Left colon (tissue), 2 donors: ENCODE measurements around the gene HPGD. TPM values are rescaled to one million over a fixed set of nuclear protein-coding genes. Genes with fewer than 3 reads are reported as not detected.
"Not testable (repeated sequence)": the region's sequence is repeated elsewhere in the genome, so short reads cannot be mapped to it uniquely, and the experiment has no call there.

ENCODE experiments used
- ATAC-seq: fragments of 200-7000 bp; cut with Tn5 transposase; one replicate; pipeline ENCODE4 v1.9.1; 2020; ENCODE audit warnings: mild to moderate bottlenecking, moderate library complexity
- DNase-seq, 2 donors: peaks; one replicate each; pipeline ENCODE4 v3.0.0-alpha.2; 2020
- intact Hi-C, 2 donors: fragments of 100-400 bp; cut with DNase I in 1 of 2; cut with micrococcal nuclease in 1 of 2; formaldehyde crosslinking; loops; one replicate each; pipeline versions ENCODE4 v1.11.2 to v1.14.0; 2022; cut with DNase I, micrococcal nuclease
- total RNA-seq, 2 donors: library from RNA; stranded (reverse); fragmentation: NEBNext Ultra II Directional; extraction: Animal tissue kit (Norgen Biotek cat#: 25700); gene quantifications; one replicate each; pipeline ENCODE4 v1.2.1, GENCODE V29; 2021
- donor health status: DM: no; HTN: no; CAD: no.
- donor health status: DM: yes; HTN: yes; CAD: no.

HPGD gene
- total RNA-seq, 2 donors from 2014 or later: 205 to 208 TPM

- intact Hi-C loops: no loop called here
- ATAC-seq (no peak), DNase-seq (no peak)
These were observed 28.1 kb downstream of the HPGD start for GRCh38 chr4:174494146-174494545.

- intact Hi-C loops: no loop called here
- DNase-seq (no peak), ATAC-seq (no peak)
These were observed 31.8 kb downstream of the HPGD start for GRCh38 chr4:174490451-174490961.

DNA sequence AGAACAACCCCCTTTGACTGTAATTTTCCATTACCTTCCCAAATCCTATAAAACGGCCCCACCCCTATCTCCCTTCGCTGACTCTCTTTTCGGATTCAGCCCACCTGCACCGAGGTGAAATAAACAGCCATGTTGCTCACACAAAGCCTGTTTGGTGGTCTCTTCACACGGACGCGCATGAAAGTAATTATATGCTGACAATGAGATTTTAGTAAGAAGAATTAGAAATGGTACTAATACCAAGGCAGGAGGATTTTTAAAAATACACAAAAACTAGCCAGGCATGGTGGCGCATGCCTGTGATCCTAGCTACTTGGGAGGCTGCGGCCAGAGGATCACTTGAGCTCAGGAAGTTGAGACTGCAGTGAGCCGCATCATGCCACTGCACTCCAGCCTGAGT is 33.9 kb downstream of the HPGD start:
- intact Hi-C loops, DNase-seq, ATAC-seq: not testable (repeated sequence)

DNA sequence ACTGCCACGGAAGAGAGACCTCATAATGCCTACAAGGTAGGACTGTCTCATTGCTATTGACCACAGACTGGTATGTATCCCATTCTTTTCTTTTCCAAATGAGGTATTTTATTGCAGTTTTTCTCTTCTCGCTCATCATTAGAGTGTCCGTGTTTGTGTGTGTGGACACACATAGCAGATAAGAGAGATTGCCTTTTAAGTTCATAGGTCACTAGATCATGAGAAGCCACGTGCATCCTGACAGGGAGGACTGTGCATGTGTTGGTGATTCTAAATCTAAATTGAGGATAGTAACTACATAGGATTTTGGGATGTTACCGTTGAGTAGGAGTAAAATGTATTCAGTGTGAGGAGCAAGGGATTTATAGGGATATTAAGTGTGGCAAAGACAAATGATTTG is 37.3 kb downstream of the HPGD start:
- no peak for DNase-seq
- intact Hi-C loops: no loop called here
- no peak for ATAC-seq

DNA sequence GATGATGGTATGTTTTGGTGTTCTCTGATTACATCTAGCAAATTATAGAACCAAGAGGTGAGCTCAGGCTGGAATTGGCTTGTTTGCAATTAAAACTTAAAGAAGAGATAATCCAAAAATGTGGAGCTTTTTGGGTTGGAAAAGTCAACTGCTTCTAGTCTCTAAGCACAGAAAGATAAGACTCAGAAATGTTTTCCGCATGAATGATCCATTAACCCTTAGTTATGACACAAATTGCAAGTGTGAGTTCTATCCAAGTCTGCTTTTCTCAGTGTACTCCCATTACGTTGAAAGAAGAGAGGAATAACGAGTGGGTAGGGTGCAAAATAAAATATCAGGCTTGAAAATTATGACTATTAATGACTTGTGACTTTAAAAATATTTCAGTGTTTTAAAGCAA is 38.5 kb downstream of the HPGD start:
- DNase-seq (no peak), ATAC-seq (no peak)
- intact Hi-C loops: no loop called here

DNA sequence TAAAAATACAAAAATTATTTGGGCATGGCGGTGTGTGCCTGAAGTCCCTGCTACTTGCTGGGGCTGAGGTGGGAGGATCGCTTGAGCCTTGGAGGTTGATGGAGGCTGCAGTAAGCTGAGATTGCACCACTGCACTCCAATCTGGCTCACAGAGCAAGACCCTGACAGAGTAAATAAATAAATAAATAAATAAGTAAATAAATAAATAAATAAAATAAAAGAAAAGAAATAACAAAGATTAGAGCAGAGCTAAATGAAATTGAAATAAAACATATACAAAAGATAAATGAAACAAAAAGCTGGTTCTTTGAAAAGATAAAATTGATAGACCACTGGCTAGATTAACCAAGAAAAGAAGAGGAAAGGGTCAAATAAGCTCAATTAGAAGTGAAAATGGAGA is 43.1 kb downstream of the HPGD start:
- DNase-seq (no peak), ATAC-seq (no peak)
- intact Hi-C loops: no loop called here

- intact Hi-C loops: no loop called here
- ATAC-seq (no peak), DNase-seq (no peak)
These were observed 46.8 kb downstream of the HPGD start for GRCh38 chr4:174475528-174475927.

- DNase-seq: peak in 1 of 2 donors; percentile 36
- peak; percentile 32 for ATAC-seq
- intact Hi-C loops: no loop called here
These were observed 47.7 kb downstream of the HPGD start for GRCh38 chr4:174474457-174475075.

DNA sequence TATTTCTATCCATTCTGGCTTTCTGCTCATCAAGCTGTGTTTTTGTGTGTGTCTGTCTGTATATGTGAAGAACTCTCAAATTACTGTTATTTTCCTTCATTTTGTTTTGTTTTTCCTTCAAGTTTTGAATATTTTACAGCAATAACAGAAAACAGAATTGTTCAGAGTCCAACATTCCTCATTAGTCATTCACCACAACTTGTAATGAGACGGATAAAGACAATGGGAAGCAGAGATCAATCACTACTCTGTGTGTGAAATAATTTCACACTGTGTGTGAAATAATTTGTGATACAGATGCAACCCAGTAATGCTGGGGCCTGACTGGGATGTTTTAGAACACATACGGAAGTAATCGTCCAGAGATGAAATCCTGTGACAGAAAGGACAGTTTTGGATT is 55.2 kb downstream of the HPGD start:
- ATAC-seq: no peak
- intact Hi-C loops: no loop called here
- no peak for DNase-seq

DNA sequence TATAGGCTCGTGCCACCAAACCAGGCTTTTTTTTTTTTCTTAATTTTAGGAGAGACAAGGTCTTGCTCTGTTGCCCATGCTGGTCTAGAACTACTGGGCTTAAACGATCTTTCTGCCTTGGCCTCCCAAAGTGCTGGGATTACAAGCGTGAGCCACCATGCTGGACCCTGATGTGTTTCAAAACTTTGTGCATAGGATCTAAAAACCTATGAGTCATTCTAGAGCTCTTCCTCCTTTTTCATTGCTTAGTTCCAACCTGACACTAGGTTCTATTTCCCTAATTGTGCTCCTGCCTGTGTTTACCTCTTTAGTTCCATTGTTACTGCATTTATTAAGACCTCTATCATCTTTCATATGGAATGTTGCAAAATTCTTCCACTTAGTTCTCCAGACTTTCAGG is 57.3 kb downstream of the HPGD start:
- intact Hi-C loops: no loop called here
- DNase-seq (no peak), ATAC-seq (no peak)

- intact Hi-C loops: no loop called here
- ATAC-seq (peak; percentile 90), DNase-seq (peak; percentile 12 to 63)
These were observed 60.7 kb downstream of the HPGD start for GRCh38 chr4:174461466-174462106.

GRCh38 chr4:174460684-174461083 is 61.6 kb downstream of the HPGD start:
- no peak for DNase-seq
- intact Hi-C loops: no loop called here
- ATAC-seq: peak; percentile 45

GRCh38 chr4:174457468-174457867 is 64.8 kb downstream of the HPGD start:
- no peak for DNase-seq
- intact Hi-C loops: no loop called here
- ATAC-seq: no peak

DNA sequence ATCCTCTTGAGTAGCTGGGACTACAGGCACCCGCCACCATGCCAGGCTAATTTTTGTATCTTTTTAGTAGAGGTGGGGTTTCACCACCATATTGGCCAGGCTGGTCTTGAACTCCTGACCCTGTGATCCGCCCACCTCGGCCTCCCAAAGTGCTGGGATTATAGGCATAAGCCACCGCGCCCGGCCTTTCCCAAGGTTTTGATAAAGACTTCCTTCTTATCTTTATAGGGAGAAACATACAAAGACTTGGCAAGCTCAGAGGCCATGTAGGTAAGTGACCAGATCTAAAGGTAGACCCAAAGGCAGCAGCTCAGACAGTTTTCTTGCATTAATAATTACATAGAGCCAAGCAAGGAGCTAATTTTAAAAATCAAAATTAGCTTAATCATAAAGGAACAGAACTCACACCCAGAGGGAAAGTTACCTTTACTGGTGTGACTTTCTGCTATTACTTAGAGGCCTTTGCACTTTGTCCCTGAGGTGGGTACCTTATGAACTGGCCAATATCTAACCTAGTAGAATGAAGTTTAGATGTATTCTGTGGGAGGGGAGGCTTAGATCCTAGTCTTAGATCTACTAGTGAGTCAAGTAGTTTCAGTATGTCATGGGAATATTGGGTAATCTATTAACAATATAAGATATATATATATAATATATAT is 67.3 kb downstream of the HPGD start:
- peak; percentile 76 for ATAC-seq
- intact Hi-C loops: no loop called here

DNA sequence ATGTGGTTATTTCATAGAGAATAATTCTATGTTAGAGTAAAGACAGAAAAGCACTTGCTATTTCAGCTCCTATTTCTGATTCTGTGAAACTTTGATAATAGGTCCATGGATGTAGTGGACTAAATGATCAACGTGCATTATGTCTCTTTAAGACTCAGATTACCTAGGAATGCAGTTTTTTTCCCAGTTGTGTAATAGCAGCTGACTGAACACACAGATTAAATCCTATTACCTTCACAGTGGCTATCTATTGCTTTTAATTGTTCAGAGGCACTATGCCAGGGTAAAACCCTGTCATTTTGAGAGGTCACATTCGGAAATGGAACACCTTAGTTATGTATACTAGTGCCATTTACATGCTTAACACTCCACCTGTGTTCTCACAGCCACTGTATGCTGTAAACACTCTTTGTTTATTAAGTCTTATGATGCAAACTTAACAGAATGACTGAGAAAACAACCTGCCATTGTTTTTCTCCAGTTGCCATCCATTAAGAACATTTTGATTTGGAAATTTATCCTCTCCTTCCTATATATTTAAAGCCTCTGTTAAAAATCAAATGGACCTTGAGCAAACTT is 70.5 kb downstream of the HPGD start:
- intact Hi-C loops: no loop called here
- DNase-seq (no peak), ATAC-seq (no peak)

More for the DNA sequence above, 67.3 kb downstream of the HPGD start:
- peak; percentile 43 to 51 for DNase-seq

GRCh38 chr4:174450786-174451125 is 71.5 kb downstream of the HPGD start:
- no peak for ATAC-seq
- DNase-seq: no peak
- intact Hi-C loops: no loop called here

- intact Hi-C loops: no loop called here
- ATAC-seq (peak; percentile 43), DNase-seq (no peak)
These were observed 72.1 kb downstream of the HPGD start for GRCh38 chr4:174449944-174450785.

DNA sequence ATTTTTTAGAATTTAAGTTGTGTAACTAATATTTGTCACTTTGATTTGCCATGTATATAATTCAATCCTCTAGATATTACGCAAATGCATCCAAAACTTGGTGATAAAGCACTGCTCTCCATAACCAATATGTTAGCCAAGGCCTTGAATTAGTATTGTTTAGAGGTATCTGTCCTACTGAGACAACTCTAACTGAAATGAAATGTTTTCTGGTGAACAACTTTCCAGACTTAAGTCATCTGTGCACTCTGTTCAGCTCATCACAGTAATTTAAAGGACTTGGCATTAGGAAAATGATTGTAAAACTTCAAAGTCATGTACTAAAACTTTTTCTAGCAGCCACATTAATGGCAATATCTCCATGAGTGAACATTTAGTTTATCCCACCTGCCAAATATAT is 73.1 kb downstream of the HPGD start:
- DNase-seq (no peak), ATAC-seq (no peak)
- intact Hi-C loops: no loop called here

- intact Hi-C loops: no loop called here
- DNase-seq: no peak
- no peak for ATAC-seq
These were observed 77.9 kb downstream of the HPGD start for GRCh38 chr4:174444390-174444789.
